Right lobe of liver (tissue), 6 donors: ENCODE data around the gene CTNND2. TPM values are rescaled to one million over a fixed set of nuclear protein-coding genes. Genes with fewer than 3 reads are reported as not detected.

Experiments
- ATAC-seq, 4 donors: fragments of 200-7000 bp; cut with Tn5 transposase; one replicate each; pipeline ENCODE4 v1.9.1; 2020; ENCODE audit warnings: mild to moderate bottlenecking in 4 of 4, moderate library complexity in 4 of 4
- DNase-seq, 3 donors: peaks; one replicate each; pipeline ENCODE4 v3.0.0-alpha.2; 2020
- H3K27ac ChIP-seq, 3 donors: fragments of 200-600 bp; one replicate each; pipeline ENCODE4 v1.8.0; 2022
- H3K27me3 ChIP-seq, 2 donors: fragments of 200-600 bp; one replicate each; pipeline ENCODE4 v1.8.0; 2022
- H3K36me3 ChIP-seq, 4 donors: fragments of 200-600 bp; sonication (generic) in 1 of 4; one replicate each; pipeline versions ENCODE4 v1.5.1 to v1.8.0; 2017 to 2022; ENCODE audit warnings: control low read depth in 1 of 4
- H3K4me1 ChIP-seq, 4 donors: fragments of 200-600 bp; sonication (generic) in 1 of 4; one replicate each; pipeline versions ENCODE4 v1.5.1 to v1.8.0; 2017 to 2022; ENCODE audit warnings: control low read depth in 1 of 4
- H3K4me3 ChIP-seq, 3 donors: fragments of 200-600 bp; one replicate each; pipeline ENCODE4 v1.8.0; 2022
- H3K9me3 ChIP-seq, 4 donors: fragments of 200-600 bp; sonication (generic) in 1 of 4; one replicate each; pipeline versions ENCODE4 v1.5.1 to v1.8.0; 2017 to 2022; ENCODE audit warnings: control low read depth in 1 of 4
- POLR2A ChIP-seq: fragments of 450-650 bp; IDR thresholded peaks from one replicate; pipeline ENCODE4 v1.6.1; 2017; ENCODE audit warnings: antibody characterized with exemption, mild to moderate bottlenecking
- WGBS: methylation state at CpG from one replicate; pipeline ENCODE4 v1.1.6; 2018; ENCODE audit warnings: low coverage, low lambda C conversion rate; ENCODE audit not compliant: insufficient coverage; ENCODE audit errors: missing lambda C conversion rate; 5-methylcytosine and 5-hydroxymethylcytosine counted together
- intact Hi-C, 2 donors: fragments of 100-400 bp; cut with DNase I; formaldehyde crosslinking; loops; one replicate each; pipeline versions ENCODE4 v1.11.2 to v1.14.1; 2022
- small RNA-seq, 2 experiments: library from RNA; depleted of rRNA; stranded (forward); fragments of <200 nt; gene quantifications; one replicate each; pipeline ENCODE3, GENCODE V24; 2016
- total RNA-seq, 6 experiments: library from RNA; depleted of rRNA in 2 of 6; stranded (reverse); fragments of >200 nt in 2 of 6; fragmentation: NEBNext Ultra II Directional in 3 of 6; extraction: Animal tissue kit (Norgen Biotek cat#: 25700) in 3 of 6; gene quantifications; one replicate each; pipeline versions ENCODE4 v1.1.0 to v1.2.4, GENCODE V29; 2016 to 2023
- TF ChIP-seq, protein P1 (sequence below), 4 donors: fragments of 200-600 bp in 3 of 4; fragments of 450-650 bp in 1 of 4; IDR thresholded peaks; one replicate each; pipeline versions ENCODE4 v1.5.1 to v1.8.0; 2016 to 2022; ENCODE audit warnings: antibody characterized with exemption in 4 of 4, mild to moderate bottlenecking in 2 of 4
- donor health status: DM: no; HTN: yes; CAD: no.
- donor health status: DM: no; HTN: no; CAD: no.
- donor health status: DM: no; HTN: no; CAD: no.
- donor health status: DM: no; HTN: yes; CAD: no.
- donor health status: DM: no; HTN: yes; CAD: no.

CTNND2 gene
- total RNA-seq, 6 experiments from 2014 or later, result 0.06 to 1.5 (median 1.1) TPM

DNA sequence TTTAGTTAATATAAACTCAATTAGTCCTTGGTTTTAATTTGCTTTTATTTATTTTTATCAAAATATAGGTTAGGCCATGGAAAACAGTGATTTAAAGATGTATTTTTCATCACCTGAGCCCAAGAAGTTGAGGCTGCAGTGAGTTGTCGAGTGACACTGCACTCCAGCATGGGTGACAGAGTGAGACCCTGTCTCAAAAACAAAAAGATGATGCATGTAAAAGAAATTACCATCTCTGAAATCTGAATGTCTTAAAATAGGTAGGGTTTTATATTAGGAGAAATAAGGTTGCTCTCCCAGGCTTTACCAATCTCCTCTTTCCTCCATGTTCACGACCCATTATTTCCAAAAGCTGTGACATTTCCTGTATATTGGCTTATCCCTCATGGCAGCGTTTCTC, 980.9 kb downstream of the CTNND2 start:
- no peak for ATAC-seq
- H3K36me3 ChIP-seq, result no peaks in the 10 kb centered on the region
- no peaks in the 10 kb centered on the region for H3K4me1 ChIP-seq
- no peaks in the 10 kb centered on the region for H3K9me3 ChIP-seq
- TF ChIP-seq, protein P1, sequence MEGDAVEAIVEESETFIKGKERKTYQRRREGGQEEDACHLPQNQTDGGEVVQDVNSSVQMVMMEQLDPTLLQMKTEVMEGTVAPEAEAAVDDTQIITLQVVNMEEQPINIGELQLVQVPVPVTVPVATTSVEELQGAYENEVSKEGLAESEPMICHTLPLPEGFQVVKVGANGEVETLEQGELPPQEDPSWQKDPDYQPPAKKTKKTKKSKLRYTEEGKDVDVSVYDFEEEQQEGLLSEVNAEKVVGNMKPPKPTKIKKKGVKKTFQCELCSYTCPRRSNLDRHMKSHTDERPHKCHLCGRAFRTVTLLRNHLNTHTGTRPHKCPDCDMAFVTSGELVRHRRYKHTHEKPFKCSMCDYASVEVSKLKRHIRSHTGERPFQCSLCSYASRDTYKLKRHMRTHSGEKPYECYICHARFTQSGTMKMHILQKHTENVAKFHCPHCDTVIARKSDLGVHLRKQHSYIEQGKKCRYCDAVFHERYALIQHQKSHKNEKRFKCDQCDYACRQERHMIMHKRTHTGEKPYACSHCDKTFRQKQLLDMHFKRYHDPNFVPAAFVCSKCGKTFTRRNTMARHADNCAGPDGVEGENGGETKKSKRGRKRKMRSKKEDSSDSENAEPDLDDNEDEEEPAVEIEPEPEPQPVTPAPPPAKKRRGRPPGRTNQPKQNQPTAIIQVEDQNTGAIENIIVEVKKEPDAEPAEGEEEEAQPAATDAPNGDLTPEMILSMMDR (IDR thresholded peaks at IDR 0.05), result no peak
- TF ChIP-seq POLR2A, result no peak
- no peak for DNase-seq
- H3K27me3 ChIP-seq, result no peaks in the 10 kb centered on the region
- 38% methylated on average over 3 of the region's 3 CpGs for WGBS
- H3K27ac ChIP-seq, result no peak overlapping the region
- intact Hi-C loops, result no loop called here
- H3K4me3 ChIP-seq, result no peak overlapping the region

Small RNA genes within 50 kb of the gene (small RNA-seq; reads per million reads assigned to genes)
- 0 reads per million in 2 experiments for gene RNU6-429P
